Activated CD4-positive, alpha-beta T cell treated with anti-CD3 and anti-CD28 coated beads for 1 hour (primary cell): ENCODE results near the gene MS4A1.
"Not testable (repeated sequence)": the region's sequence is repeated elsewhere in the genome, so short reads cannot be mapped to it uniquely, and the experiment has no call there.

Experiments used
- DNase-seq: peaks from one replicate; pipeline ENCODE4 v3.0.0-alpha.2; 2020

Gene MS4A1

GRCh38 chr11:60455531-60456042 is at the start of gene MS4A1:
MS4A1 (plus strand) TSS chr11:60455847; CDS start chr11:60462375, 6,528 bp downstream.
- DNase-seq: no peak

DNA sequence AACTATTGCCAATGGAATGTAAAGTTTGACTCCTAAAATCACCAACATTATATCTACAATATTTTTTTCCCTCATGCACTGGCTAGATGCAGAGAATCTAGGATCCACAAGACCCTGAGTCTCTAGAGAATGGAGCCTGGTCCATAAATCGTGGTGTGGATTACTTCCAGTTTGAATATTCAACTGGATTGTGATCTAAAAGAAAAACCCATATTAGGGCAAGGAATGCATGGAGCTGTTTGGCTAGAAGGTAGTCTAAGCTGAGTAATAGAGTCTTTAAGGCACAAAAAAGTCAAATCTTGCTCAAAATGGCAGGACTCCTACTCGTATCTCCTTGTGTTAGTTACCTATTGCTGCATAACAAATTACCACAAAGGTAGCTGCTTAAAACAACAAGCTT is 35.6 kb upstream of the MS4A1 start:
- DNase-seq: no peak

DNA sequence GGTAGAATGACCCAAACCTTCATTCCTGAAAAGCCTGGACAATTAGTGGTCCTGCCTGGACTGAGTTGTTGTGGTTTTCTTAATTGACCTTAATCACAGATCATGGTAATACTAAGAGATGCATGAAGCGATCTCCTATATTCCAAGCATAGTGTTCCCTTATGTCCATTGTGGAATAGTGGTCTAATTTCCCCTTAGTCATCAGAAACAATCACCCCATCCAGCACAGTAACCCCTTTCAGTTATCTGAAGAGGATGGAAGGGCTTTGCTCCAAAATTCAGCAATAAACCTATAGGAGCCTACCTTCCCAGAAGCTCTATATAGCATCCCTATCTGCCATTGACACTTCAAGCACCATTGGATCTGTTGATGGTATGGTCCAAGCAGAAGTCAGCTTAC is 33.0 kb upstream of the MS4A1 start:
- no peak for DNase-seq

GRCh38 chr11:60428517-60428916 is 27.1 kb upstream of the MS4A1 start:
- no peak for DNase-seq

DNA sequence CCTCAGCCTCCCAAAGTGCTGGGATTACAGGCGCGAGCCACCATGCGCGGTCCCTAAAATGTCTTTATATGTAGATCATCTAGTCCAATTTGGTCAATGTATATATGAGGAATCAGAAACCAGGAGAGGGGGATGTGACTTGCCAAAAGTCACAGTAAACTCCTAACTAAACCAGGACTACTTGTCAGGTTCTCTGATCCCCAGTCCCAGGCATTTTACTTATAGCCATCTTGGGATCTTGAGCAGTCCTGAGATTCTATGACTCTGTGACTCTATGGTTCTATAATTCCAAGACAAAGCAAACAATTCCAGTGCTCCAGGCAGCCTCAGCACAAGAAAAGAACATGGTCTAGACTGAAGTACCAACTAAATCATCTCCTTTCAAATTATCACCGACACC is 26.4 kb upstream of the MS4A1 start, which contains the start of gene MS4A5:
Gene MS4A5 (plus strand): TSS at position 301 of the 400 bp plus-strand sequence. CDS start 103 bp downstream, outside the sequence.
- DNase-seq: no peak

DNA sequence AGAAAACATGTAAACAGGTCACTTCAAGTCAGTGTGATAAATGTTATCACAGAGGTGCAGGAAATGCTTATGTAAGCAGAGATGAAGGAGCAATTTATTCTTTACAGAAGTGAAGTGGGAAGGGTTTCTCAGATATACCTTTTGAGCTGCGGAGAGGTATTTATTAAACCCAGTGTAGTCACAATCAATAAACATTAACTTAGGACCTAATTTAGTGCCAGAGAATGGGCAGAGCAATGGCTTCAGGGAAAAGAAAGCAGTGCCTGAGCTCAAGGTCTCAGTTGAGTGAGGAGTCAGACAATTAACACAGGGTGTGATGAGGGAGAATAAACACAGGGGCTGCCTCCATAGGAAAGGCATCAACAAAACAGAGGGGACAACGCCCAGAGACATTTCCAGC is 24.4 kb upstream of the MS4A1 start:
- no peak for DNase-seq

GRCh38 chr11:60433401-60433800 is 22.2 kb upstream of the MS4A1 start:
- DNase-seq: no peak

DNA sequence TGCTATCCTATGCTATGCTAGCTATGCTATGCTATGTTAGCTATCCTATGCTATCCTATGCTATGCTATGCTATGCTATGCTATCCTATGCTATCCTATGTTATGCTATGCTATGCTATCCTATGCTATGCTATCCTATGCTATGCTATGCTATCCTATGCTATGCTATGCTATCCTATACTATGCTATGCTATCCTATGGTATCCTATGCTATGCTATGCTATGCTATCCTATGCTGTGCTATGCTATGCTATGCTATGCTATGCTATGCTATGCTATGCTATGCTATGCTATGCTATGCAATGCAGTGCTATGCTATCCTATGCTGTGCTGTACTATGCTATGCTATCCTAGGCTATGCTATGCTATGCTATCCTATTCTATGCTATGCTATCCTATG is 8.6 kb upstream of the MS4A1 start:
- no peak for DNase-seq

- no peak for DNase-seq
Measured at GRCh38 chr11:60447846-60448245, 7.8 kb upstream of the MS4A1 start.

GRCh38 chr11:60451185-60451584 is 4.5 kb upstream of the MS4A1 start:
- not testable (repeated sequence) for DNase-seq

DNA sequence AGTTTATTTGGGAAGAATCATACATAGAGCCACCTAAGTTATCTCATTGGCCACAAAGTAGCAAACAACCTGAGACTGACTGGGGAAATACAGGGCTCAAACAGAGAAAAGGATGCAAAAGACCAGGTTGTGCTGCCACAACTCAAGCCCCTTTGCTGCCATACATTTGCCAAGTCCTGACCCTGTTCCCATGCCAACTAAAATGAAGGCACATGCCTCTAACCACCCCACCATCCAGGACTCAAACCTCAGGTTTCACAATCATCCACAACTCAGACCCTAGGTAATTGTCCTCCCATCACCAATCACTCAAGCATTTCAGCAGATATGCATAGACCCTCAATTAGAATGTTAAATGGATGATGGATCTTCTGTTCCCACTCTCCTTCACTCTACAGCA is 1.4 kb upstream of the MS4A1 start:
- no peak for DNase-seq

GRCh38 chr11:60457576-60457975 is 1.9 kb downstream of the MS4A1 start:
- DNase-seq: no peak

DNA sequence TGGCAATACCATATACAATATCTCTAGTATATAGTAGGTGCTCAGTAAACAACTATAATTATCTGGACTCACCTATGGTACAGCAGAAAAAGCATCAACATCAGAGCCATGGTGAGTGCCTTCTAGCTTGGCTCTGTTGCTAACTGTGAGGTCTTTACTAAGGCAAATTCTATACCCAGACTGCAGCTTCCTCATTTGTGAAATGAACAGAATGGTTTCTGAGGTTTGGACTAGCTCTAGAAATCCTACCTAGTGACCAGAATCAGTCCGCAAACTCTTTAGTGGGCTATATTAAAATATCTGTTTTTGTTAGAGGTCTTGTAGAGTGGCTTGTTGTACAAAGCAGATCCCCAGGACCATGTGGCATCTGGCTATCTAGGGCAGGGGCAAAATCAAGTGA is 3.7 kb downstream of the MS4A1 start:
- no peak for DNase-seq

- no peak for DNase-seq
Measured at GRCh38 chr11:60468829-60469228, 13.2 kb downstream of the MS4A1 start.

DNA sequence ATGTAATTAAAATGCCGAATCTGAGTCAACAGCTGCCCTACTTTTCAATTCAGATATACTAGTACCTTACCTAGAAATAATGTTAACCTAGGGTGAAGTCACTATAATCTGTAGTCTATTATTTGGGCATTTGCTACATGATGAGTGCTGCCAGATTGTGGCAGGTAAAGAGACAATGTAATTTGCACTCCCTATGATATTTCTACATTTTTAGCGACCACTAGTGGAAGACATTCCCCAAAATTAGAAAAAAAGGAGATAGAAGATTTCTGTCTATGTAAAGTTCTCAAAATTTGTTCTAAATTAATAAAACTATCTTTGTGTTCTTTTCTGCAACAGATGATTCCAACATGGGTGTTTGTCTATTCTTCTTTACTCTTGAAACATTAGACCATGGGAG is 14.1 kb downstream of the MS4A1 start:
- no peak for DNase-seq

DNA sequence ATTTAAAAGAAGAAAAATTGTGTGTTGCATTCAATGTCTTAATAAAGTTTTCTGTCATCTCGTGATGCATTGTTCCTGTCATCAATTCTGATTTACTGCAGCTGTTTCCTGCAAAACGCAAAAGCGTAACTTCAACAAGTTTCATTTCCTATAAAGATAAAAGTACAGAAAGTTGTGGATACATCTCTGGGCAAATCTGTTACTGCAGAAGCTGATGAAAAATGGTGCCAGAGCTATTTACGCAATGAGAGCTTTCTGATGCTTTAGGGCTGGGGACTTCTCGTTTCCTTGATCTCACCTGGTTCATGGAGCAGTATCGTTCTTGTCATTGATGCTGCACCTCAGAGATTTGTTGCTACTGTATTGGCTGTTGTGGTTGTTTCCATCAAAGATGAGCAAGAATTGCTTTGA is 21.4 kb downstream of the MS4A1 start:
- DNase-seq: no peak

- DNase-seq: no peak
Measured at GRCh38 chr11:60482361-60482760, 26.7 kb downstream of the MS4A1 start.

DNA sequence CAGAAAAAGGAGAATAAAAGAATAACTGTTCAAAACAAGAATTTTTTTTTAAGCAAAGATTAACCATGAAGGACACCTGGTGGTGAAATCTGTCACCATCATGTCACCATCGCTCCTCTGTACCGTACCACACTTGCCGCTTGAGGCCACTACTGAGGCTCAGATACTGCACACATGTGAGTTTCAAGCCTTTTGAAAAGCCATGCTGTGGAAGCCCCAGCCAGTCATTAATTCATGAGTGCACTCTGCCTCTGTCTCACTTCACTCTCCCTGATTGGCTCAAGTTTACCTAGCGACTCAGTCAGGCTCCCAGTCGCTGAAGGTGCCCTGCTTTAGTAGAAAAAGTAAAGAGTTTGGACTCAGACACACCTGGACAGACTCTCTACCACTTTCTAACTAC is 30.3 kb downstream of the MS4A1 start:
- DNase-seq: no peak

DNA sequence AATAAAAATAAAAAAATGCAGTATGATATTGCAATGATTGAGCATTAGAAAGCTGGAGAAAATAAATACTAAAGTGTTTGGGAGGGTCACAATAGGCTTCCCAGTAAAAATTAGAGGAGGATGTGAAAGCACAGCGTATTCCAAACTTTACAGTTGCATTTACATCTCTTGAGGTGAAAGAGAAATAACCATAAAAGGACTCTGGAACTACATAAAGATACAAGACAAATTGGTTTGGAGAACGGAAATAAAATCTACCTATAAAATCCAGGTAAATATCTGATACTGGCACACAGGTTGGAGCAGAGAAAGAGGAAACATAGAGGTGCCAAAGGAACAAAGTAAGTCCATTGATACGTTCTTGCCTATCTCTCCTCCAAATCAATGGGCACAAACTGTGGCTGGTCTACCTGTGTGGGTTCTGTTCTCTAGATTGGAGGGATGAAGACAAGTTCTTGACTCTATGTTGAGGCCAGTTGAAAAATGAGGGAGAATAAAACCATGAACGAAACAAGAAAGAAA is 36.9 kb downstream of the MS4A1 start, which contains the start of gene MS4A12:
Gene MS4A12 (plus strand): TSS at position 291 of the 522 bp plus-strand sequence. CDS start 4,541 bp downstream, outside the sequence.
- no peak for DNase-seq

- no peak for DNase-seq
Measured at GRCh38 chr11:60493454-60493853, 37.8 kb downstream of the MS4A1 start.

GRCh38 chr11:60498399-60498798 is 42.8 kb downstream of the MS4A1 start:
- DNase-seq: no peak

GRCh38 chr11:60498853-60499252 is 43.2 kb downstream of the MS4A1 start:
- DNase-seq: no peak

DNA sequence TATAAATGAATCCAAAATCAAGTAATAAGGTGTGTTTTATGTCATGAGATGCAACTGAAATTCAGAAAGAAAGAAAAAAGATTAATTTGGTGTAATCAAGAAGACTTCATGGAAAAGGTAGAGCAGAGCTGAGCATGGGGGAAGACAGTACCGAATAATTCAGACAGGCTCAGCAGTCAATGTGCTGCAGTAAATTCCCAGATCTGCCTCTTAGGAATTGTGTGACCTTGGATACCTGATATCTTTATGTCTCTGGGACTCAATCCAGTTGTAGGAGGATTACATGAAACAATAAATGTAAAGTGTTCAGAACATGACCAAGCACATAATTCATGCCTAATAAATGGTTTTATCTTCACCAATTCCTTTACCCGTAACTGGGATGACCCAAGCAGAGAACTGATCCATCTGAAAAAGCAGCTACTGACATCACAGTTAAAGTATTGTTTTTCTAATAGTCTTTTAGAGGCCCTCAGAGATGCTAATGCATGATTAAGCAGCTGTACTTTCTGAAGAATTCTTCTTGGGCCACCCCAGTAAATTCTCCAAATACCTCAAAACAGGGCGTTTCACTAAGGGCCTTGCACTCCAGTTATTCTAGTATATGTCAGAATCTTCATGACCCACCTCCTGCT is 44.7 kb downstream of the MS4A1 start:
- no peak for DNase-seq

DNA sequence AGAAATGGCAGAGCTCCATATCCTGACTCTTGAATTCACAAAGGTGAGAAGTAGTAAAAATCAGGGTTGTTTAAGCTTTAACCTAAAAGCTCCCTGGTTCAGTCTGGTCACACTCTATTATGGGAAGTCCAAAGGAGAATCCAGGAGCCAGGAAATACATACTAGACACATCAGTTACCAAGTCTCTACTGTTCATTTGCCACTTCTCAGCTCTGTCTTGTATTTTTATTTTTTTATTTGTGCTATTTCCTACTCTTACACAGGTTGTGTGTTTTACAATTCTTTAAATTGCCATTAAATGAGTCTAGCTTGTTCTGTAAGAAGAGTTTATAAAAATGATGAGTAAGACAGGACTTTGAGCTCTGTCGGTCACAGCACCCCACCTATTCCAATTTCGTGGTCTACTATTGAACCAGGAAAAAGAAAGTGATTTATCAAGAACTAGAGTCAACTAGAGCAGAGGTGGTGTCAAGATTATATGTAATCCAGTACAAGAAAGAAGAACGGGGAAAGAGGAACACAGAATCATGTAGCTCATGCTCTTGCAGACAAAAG is 46.7 kb downstream of the MS4A1 start:
- no peak for DNase-seq
